MM.1S (cell line): ENCODE data around the gene RAG2.

Source experiments
- DNase-seq: peaks from one replicate; pipeline ENCODE4 v3.0.0-alpha.2; 2015
- H2AFZ ChIP-seq: fragments of 300-600 bp; sonication (generic); 2 replicates; pipeline ENCODE4 v1.6.0; 2016; ENCODE audit warnings: antibody characterized with exemption, low read length
- H3F3A ChIP-seq: fragments of 300-600 bp; sonication (generic); 2 replicates; pipeline ENCODE4 v1.6.1; 2016; ENCODE audit warnings: mild to moderate bottlenecking, antibody characterized with exemption, low read length, moderate library complexity, mixed read lengths; ENCODE audit not compliant: insufficient read depth
- H3K27ac ChIP-seq: fragments of 300-600 bp; sonication (generic); 2 replicates; pipeline ENCODE4 v1.5.1; 2016; ENCODE audit warnings: mild to moderate bottlenecking, low read length
- H3K27me3 ChIP-seq: fragments of 300-600 bp; sonication (generic); replicated peaks from 2 replicates; pipeline ENCODE4 v1.6.0; 2016; ENCODE audit warnings: low read length; ENCODE audit not compliant: insufficient read depth
- H3K36me3 ChIP-seq: fragments of 300-600 bp; sonication (generic); replicated peaks from 2 replicates; pipeline ENCODE4 v1.6.1; 2016; ENCODE audit warnings: mild to moderate bottlenecking, low read length, mixed read lengths; ENCODE audit not compliant: insufficient read depth
- H3K4me1 ChIP-seq: fragments of 300-600 bp; sonication (generic); 2 replicates; pipeline ENCODE4 v1.6.1; 2016; ENCODE audit warnings: low read length, mixed read lengths
- H3K4me2 ChIP-seq: fragments of 300-600 bp; sonication (generic); 2 replicates; pipeline ENCODE4 v1.6.0; 2016; ENCODE audit warnings: low read depth, low read length
- H3K4me3 ChIP-seq: fragments of 300-600 bp; sonication (generic); 2 replicates; pipeline ENCODE4 v1.5.1; 2016; ENCODE audit warnings: low read length, mixed read lengths
- H3K79me2 ChIP-seq: fragments of 300-600 bp; sonication (generic); 2 replicates; pipeline ENCODE4 v1.6.1; 2016; ENCODE audit warnings: mixed run types, low read length, mixed read lengths
- H3K9ac ChIP-seq: fragments of 300-600 bp; sonication (generic); 2 replicates; pipeline ENCODE4 v1.6.1; 2016; ENCODE audit warnings: low read length, mixed read lengths
- H3K9me2 ChIP-seq: fragments of 300-600 bp; sonication (generic); replicated peaks from 2 replicates; pipeline ENCODE4 v1.6.1; 2016; ENCODE audit warnings: mild to moderate bottlenecking, low read length, mixed read lengths; ENCODE audit not compliant: insufficient read depth
- H3K9me3 ChIP-seq: fragments of 300-600 bp; sonication (generic); replicated peaks from 2 replicates; pipeline ENCODE4 v1.6.1; 2016; ENCODE audit warnings: mild to moderate bottlenecking, low read length, mixed read lengths; ENCODE audit not compliant: insufficient read depth
- H4K20me1 ChIP-seq: fragments of 300-600 bp; sonication (generic); 2 replicates; pipeline ENCODE4 v1.6.1; 2016; ENCODE audit warnings: mild to moderate bottlenecking, low read length, moderate library complexity, mixed read lengths; ENCODE audit not compliant: insufficient read depth
- CTCF ChIP-seq: fragments of 300-600 bp; sonication (generic); IDR thresholded peaks from 2 replicates; pipeline ENCODE4 v1.5.1; 2016; ENCODE audit warnings: antibody characterized with exemption, low read length, mixed read lengths
- EZH2 ChIP-seq: fragments of 300-600 bp; sonication (generic); optimal IDR thresholded peaks from 2 replicates; pipeline ENCODE3; 2017; ENCODE audit warnings: low read depth, mild to moderate bottlenecking, antibody characterized with exemption, low read length, mixed read lengths
- EZH2phosphoT487 ChIP-seq: fragments of 300-600 bp; sonication (generic); IDR thresholded peaks from 2 replicates; pipeline ENCODE4 v1.6.1; 2018; ENCODE audit warnings: antibody characterized with exemption, low read length

The RAG2 gene

GRCh38 chr11:36550385-36551115 is 47.5 kb downstream of the RAG2 start:
- H3K9me2 ChIP-seq, result no peaks in the 10 kb centered on the region
- H3K9ac ChIP-seq, result no peak overlapping the region
- no peak overlapping the region for H3K4me3 ChIP-seq
- TF ChIP-seq EZH2phosphoT487, result no peak
- no peak for TF ChIP-seq EZH2
- no peak for TF ChIP-seq CTCF
- no peaks in the 10 kb centered on the region for H3K27me3 ChIP-seq
- H3K4me1 ChIP-seq, result no peaks in the 10 kb centered on the region
- H3K79me2 ChIP-seq, result no peaks in the 10 kb centered on the region
- no peak overlapping the region for H2AFZ ChIP-seq
- no peaks in the 10 kb centered on the region for H4K20me1 ChIP-seq
- no peaks in the 10 kb centered on the region for H3K9me3 ChIP-seq
- no peaks in the 10 kb centered on the region for H3K36me3 ChIP-seq
- DNase-seq, result no peak
- no peaks in the 10 kb centered on the region for H3F3A ChIP-seq
- H3K27ac ChIP-seq, result no peak overlapping the region
- no peak overlapping the region for H3K4me2 ChIP-seq
